Lung (tissue), 12 donors: Measurements from ENCODE around the gene KLHDC4. TPM values are rescaled to one million over a fixed set of nuclear protein-coding genes. Genes with fewer than 3 reads are reported as not detected.
A peak's percentile ranks its signal among the peaks of the same experiment; 100 is the strongest.

ENCODE experiments used
- ATAC-seq: fragments of 200-7000 bp; cut with Tn5 transposase; one replicate; pipeline ENCODE4 v1.9.1; 2020; ENCODE audit warnings: moderate number of reproducible peaks; ENCODE audit not compliant: insufficient read depth, low FRiP score
- DNase-seq, 3 donors: peaks; one replicate each; pipeline ENCODE4 v3.0.0-alpha.2; 2013 to 2017
- H3K27ac ChIP-seq, 2 donors: one replicate each; pipeline ENCODE4 v1.5.1; 2013; ENCODE audit warnings: mild to moderate bottlenecking in 2 of 2, moderate library complexity in 2 of 2, control low read depth in 1 of 2, inconsistent platforms in 1 of 2, low read depth in 1 of 2, low read length in 1 of 2
- H3K27me3 ChIP-seq, 3 donors: one replicate each; pipeline ENCODE4 v1.5.1; 2013; ENCODE audit warnings: low read length in 2 of 3; ENCODE audit not compliant: control insufficient read depth in 3 of 3, insufficient read depth in 3 of 3
- H3K36me3 ChIP-seq, 4 donors: one replicate each; pipeline ENCODE4 v1.5.1; 2013; ENCODE audit warnings: low read length in 4 of 4, mild to moderate bottlenecking in 1 of 4, moderate library complexity in 1 of 4; ENCODE audit not compliant: control insufficient read depth in 4 of 4, insufficient read depth in 4 of 4
- H3K4me1 ChIP-seq, 5 donors: one replicate each; pipeline ENCODE4 v1.5.1; 2013; ENCODE audit warnings: low read length in 5 of 5, mild to moderate bottlenecking in 2 of 5, moderate library complexity in 1 of 5; ENCODE audit not compliant: control insufficient read depth in 5 of 5, insufficient read depth in 5 of 5
- H3K4me3 ChIP-seq: one replicate; pipeline ENCODE4 v1.5.1; 2013; ENCODE audit warnings: mild to moderate bottlenecking, control low read depth, moderate library complexity
- H3K9ac ChIP-seq, 2 donors: one replicate each; pipeline ENCODE4 v1.5.1; 2013; ENCODE audit warnings: low read length in 2 of 2, control low read depth in 1 of 2; ENCODE audit not compliant: insufficient read depth in 1 of 2
- H3K9me3 ChIP-seq, 4 donors: one replicate each; pipeline ENCODE4 v1.5.1; 2013; ENCODE audit warnings: low read length in 3 of 4, mild to moderate bottlenecking in 1 of 4, moderate library complexity in 1 of 4; ENCODE audit not compliant: control insufficient read depth in 4 of 4, insufficient read depth in 3 of 4
- WGBS, 2 donors: extraction: QIAGEN DNeasy Blood & Tissue Kit; methylation state at CpG; one replicate each; pipeline ENCODE4 v1.1.7; 2013; 5-methylcytosine and 5-hydroxymethylcytosine counted together
- polyA plus RNA-seq, 2 donors: library from polyadenylated mRNA; stranded (reverse); fragments of 200-250 nt; gene quantifications; one replicate each; pipeline ENCODE4 v1.2.1, GENCODE V29; 2013
- total RNA-seq, 2 donors: library from RNA; depleted of rRNA in 1 of 2; stranded (reverse); fragments of >200 nt in 1 of 2; gene quantifications; one replicate each; pipeline ENCODE4 v1.2.1, GENCODE V29; 2014 to 2021
- TF ChIP-seq, protein P1 (sequence below): IDR thresholded peaks from 2 replicates; pipeline ENCODE4 v1.5.1; 2012; ENCODE audit warnings: mild to moderate bottlenecking; ENCODE audit errors: control extremely low read depth, extremely low read depth
- donor health status: control.
- donor health status: control.
- donor health status: Bipolar disorder and iron deficiency.
- donor health status: healthy.
- donor health status: DM: yes; HTN: yes; CAD: no.

The KLHDC4 gene
- total and polyA plus RNA-seq, 4 donors: 23.3 to 48.4 (median 38.4) TPM

DNA sequence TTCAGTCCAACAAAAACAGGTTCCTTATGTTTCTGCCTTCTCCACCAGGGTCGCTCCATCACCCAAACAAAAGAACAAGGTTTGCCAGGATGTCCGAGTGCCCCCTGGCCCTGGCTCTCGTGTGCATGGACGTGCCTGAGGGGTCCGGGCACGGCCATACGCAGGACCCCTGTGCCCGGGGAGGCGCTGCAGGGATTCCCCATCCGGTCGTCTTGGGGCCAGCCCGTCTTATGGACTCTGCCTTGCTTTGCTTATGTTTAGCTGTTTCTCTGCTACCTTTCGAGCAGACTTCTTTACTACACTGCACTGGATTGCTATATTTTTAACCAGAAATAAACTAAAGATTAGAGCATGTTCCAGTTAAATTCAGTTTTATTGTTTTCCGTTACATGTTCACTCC is 68.0 kb downstream of the KLHDC4 start:
- no peak overlapping the region for H3K9ac ChIP-seq
- no peak for ATAC-seq
- H3K4me1 ChIP-seq: peaks cover 0 to 15% (median 0%) of the 10 kb centered on the region in 5 donors
- no peak overlapping the region for H3K27ac ChIP-seq
- no peaks in the 10 kb centered on the region for H3K27me3 ChIP-seq
- no peak overlapping the region for H3K4me3 ChIP-seq
- no peaks in the 10 kb centered on the region for H3K9me3 ChIP-seq
- H3K36me3 ChIP-seq: peaks cover 0 to 33% (median 0%) of the 10 kb centered on the region in 4 donors
- TF ChIP-seq, protein P1, sequence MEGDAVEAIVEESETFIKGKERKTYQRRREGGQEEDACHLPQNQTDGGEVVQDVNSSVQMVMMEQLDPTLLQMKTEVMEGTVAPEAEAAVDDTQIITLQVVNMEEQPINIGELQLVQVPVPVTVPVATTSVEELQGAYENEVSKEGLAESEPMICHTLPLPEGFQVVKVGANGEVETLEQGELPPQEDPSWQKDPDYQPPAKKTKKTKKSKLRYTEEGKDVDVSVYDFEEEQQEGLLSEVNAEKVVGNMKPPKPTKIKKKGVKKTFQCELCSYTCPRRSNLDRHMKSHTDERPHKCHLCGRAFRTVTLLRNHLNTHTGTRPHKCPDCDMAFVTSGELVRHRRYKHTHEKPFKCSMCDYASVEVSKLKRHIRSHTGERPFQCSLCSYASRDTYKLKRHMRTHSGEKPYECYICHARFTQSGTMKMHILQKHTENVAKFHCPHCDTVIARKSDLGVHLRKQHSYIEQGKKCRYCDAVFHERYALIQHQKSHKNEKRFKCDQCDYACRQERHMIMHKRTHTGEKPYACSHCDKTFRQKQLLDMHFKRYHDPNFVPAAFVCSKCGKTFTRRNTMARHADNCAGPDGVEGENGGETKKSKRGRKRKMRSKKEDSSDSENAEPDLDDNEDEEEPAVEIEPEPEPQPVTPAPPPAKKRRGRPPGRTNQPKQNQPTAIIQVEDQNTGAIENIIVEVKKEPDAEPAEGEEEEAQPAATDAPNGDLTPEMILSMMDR: no peak
- WGBS, 2 donors: 94% methylated on average over 14 of the region's 14 CpGs
- DNase-seq: no peak

DNA sequence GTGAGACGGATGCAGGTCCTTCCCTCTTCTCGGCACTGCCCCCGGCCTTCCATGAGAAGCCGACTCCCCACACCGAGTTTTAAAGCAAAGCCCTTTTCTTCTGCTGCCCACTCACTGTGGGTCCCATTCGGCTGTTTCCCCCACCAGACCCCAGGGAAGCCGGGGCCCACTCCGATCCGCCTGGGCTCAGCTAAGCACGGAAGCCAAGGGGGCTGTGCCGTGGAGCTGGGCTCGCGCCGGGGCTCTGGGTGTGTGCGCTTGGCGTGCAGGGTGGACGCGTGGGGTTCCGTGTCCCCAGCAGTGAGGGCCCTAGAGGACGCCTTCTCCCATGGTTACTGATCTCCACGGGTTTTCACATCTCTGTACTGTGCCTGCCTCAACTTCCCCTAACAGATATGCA is 68.5 kb downstream of the KLHDC4 start:
- H3K9me3 ChIP-seq: no peaks in the 10 kb centered on the region
- H3K9ac ChIP-seq: no peak overlapping the region
- TF ChIP-seq, protein P1: no peak
- no peak for ATAC-seq
- DNase-seq: no peak
- peaks cover 0 to 10% (median 0%) of the 10 kb centered on the region in 5 donors for H3K4me1 ChIP-seq
- no peaks in the 10 kb centered on the region for H3K27me3 ChIP-seq
- no peak overlapping the region for H3K27ac ChIP-seq
- 94 to 97% methylated on average over 21 of the region's 21 CpGs for WGBS, 2 donors
- no peak overlapping the region for H3K4me3 ChIP-seq
- peaks cover 0 to 31% (median 0%) of the 10 kb centered on the region in 4 donors for H3K36me3 ChIP-seq

DNA sequence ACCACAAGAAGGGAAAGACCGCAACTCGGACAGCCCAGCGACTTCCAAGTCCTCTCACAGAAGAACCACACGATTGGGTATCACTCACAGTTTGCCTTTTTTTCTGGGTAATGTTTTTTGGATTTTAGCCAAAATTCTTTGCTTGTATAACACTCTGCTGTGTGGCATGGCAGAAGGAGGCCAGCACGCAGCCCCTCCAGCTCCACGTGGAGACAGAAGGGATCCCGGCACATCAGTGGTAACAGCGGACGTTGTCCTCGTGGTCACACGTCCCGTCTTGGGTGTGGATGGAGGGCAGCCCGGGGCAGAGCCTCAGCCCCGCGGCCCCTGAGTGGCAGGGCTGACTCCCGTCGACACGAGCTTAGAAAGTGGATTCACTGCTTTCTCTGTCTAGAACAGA is 69.1 kb downstream of the KLHDC4 start:
- no peak for ATAC-seq
- no peaks in the 10 kb centered on the region for H3K9me3 ChIP-seq
- no peaks in the 10 kb centered on the region for H3K27me3 ChIP-seq
- no peak overlapping the region for H3K27ac ChIP-seq
- H3K9ac ChIP-seq: no peak overlapping the region
- WGBS, 2 donors: 76 to 85% methylated on average over 18 of the region's 18 CpGs
- H3K4me1 ChIP-seq: peaks cover 0 to 5% (median 0%) of the 10 kb centered on the region in 5 donors
- H3K4me3 ChIP-seq: no peak overlapping the region
- TF ChIP-seq, protein P1: no peak
- DNase-seq: peak in 2 of 3 donors; percentile 54 to 61
- H3K36me3 ChIP-seq: peaks cover 0 to 25% (median 0%) of the 10 kb centered on the region in 4 donors

DNA sequence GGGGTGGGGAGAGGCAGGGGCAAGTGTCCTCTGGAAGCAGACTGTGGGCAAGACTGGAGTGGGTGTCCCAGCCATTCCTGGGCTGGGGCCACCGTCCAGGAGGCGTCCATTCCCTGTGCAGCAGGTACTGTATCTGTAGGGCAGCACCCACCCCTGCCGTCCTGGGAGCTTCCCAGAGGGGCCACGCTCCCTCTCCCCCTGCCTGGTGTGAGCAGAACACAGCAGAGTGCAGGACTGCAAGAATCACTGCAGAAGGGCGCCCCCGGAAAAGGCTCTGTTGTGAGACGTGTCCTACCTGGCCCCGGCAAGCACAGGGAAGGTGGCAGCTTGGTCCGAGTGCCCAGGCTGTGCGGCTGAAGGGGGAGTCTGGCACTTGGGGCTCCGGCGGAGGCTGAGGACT is 70.3 kb downstream of the KLHDC4 start:
- Histone ChIP-seq H3K27me3 (no peaks in the 10 kb centered on the region), H3K4me3 (no peak overlapping the region), H3K4me1 (peaks cover 0 to 5% (median 0%) of the 10 kb centered on the region in 5 donors), H3K36me3 (peaks cover 0 to 16% (median 0%) of the 10 kb centered on the region in 4 donors), H3K9ac (no peak overlapping the region), H3K9me3 (no peaks in the 10 kb centered on the region), H3K27ac (no peak overlapping the region)
- ATAC-seq (no peak), DNase-seq (no peak)
- TF ChIP-seq, protein P1: no peak
- 94 to 95% methylated on average over 11 to 12 of the region's 12 CpGs for WGBS, 2 donors
